Peyer's patch (tissue), 4 donors: Measurements from ENCODE around the gene ATP6V1G1.

ENCODE experiments used
- POLR2A ChIP-seq, 2 donors: fragments of 450-650 bp; IDR thresholded peaks; one replicate each; pipeline ENCODE4 v1.5.1; 2017; ENCODE audit warnings: antibody characterized with exemption in 2 of 2, mild to moderate bottlenecking in 2 of 2, moderate library complexity in 2 of 2
- TF ChIP-seq, protein P1 (sequence below), 6 experiments: fragments of 450-650 bp in 4 of 6; fragments of 200-600 bp in 2 of 6; sonication (generic) in 1 of 6; IDR thresholded peaks; one replicate each; pipeline ENCODE4 v1.5.1; 2017 to 2019; ENCODE audit warnings: antibody characterized with exemption in 6 of 6, mild to moderate bottlenecking in 3 of 6, moderate library complexity in 1 of 6

DNA sequence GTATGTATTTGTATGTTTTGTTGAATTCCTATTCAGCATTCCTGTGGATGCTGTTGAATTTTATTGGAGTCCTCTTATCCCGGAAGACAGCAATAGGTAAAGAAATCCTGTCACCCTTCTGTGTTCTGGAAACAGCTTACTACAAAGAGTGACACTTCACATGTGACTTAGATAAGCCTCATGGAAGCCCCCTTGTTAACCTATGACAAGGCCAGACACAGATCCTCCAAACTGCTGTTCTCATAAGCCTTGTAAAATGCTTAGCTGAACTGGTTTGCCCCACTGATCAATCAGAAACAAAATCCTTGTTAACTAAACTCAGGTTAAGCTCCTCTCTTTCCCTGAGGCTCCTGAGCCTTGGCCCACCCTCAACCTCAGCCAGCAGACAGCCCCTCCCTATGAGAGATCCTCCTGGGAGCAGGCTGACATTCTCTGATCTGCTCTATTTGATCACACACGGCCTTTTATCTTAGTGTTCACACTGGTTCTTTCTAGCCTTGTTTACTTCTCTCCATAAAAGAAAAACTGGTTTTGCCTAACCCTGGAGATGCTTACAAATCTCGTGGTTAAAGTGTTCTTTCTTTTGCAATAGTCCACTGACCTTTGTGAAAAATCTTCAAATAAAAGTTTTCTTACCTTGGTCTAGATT, 29.4 kb upstream of the ATP6V1G1 start:
- no peak for TF ChIP-seq POLR2A (IDR thresholded peaks at IDR 0.05)
- TF ChIP-seq, protein P1, sequence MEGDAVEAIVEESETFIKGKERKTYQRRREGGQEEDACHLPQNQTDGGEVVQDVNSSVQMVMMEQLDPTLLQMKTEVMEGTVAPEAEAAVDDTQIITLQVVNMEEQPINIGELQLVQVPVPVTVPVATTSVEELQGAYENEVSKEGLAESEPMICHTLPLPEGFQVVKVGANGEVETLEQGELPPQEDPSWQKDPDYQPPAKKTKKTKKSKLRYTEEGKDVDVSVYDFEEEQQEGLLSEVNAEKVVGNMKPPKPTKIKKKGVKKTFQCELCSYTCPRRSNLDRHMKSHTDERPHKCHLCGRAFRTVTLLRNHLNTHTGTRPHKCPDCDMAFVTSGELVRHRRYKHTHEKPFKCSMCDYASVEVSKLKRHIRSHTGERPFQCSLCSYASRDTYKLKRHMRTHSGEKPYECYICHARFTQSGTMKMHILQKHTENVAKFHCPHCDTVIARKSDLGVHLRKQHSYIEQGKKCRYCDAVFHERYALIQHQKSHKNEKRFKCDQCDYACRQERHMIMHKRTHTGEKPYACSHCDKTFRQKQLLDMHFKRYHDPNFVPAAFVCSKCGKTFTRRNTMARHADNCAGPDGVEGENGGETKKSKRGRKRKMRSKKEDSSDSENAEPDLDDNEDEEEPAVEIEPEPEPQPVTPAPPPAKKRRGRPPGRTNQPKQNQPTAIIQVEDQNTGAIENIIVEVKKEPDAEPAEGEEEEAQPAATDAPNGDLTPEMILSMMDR (IDR thresholded peaks at IDR 0.05): no peak
